Cardiac muscle cell (in vitro differentiated cells and primary cell): ENCODE results near the gene PPIL4. TPM values are rescaled to one million over a fixed set of nuclear protein-coding genes. Genes with fewer than 3 reads are reported as not detected.
A peak's percentile ranks its signal among the peaks of the same experiment; 100 is the strongest.

ENCODE experiments used
- DNase-seq, 2 donors: peaks; one replicate each; pipeline versions ENCODE4 v3.0.0 to v3.0.0-alpha.2; 2010 to 2017; ENCODE audit warnings: low read depth in 1 of 2, low spot score in 1 of 2
- H3K27ac ChIP-seq: fragments of 200-600 bp; sonication (generic); 2 replicates; pipeline ENCODE4 v1.5.1; 2016
- H3K27me3 ChIP-seq: fragments of 200-600 bp; sonication (generic); 2 replicates; pipeline ENCODE4 v1.6.0; 2016; ENCODE audit warnings: control low read depth
- H3K36me3 ChIP-seq: fragments of 200-600 bp; sonication (generic); 2 replicates; pipeline ENCODE4 v1.5.1; 2016; ENCODE audit warnings: control low read depth
- H3K4me1 ChIP-seq: fragments of 200-600 bp; sonication (generic); 2 replicates; pipeline ENCODE4 v1.8.1; 2017; ENCODE audit warnings: low read depth, mild to moderate bottlenecking, mixed run types
- H3K4me3 ChIP-seq: fragments of 200-600 bp; sonication (generic); 2 replicates; pipeline ENCODE4 v1.5.1; 2016; ENCODE audit warnings: mild to moderate bottlenecking
- H3K9me3 ChIP-seq: fragments of 200-600 bp; sonication (generic); 2 replicates; pipeline ENCODE4 v1.5.1; 2017; ENCODE audit warnings: low read depth, mild to moderate bottlenecking, control low read depth
- polyA plus RNA-seq: library from polyadenylated mRNA; unstranded; fragments of >200 nt; fragmentation: Nextera tagmentation; extraction: Ambion mirVana; gene quantifications from 2 replicates; pipeline ENCODE4 v1.2.1, GENCODE V29; 2016
- total RNA-seq: library from RNA; depleted of rRNA; stranded (reverse); fragments of >200 nt; gene quantifications from 2 replicates; pipeline ENCODE4 v1.2.3, GENCODE V29; 2016
- TF ChIP-seq, protein P1 (sequence below): IDR thresholded peaks from 2 replicates; pipeline ENCODE4 v1.5.1; 2012; ENCODE audit warnings: low read depth, mild to moderate bottlenecking, low read length

The PPIL4 gene
- total and polyA plus RNA-seq, 2 experiments from 2014 or later, result 29.5 to 33.1 TPM

DNA sequence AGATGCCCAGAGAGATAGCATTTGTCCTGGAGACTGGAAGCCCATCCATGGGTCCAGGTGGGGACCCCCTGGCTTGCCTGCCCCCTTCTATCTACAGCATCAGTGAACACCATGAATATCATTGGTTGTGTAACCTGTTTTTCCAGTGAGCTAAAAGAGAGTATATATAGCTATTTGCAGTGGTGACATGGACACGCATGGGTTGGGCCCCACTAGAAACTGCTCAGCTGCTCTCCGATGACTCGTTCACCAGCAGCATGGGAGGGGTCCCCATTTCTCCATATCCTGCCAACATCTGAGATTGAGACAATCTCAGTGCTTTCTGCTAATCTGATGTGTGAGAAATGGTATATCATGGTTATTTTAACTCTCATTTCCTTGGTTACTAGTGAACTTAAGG is 57.0 kb downstream of the PPIL4 start:
- no peak overlapping the region for H3K4me3 ChIP-seq

DNA sequence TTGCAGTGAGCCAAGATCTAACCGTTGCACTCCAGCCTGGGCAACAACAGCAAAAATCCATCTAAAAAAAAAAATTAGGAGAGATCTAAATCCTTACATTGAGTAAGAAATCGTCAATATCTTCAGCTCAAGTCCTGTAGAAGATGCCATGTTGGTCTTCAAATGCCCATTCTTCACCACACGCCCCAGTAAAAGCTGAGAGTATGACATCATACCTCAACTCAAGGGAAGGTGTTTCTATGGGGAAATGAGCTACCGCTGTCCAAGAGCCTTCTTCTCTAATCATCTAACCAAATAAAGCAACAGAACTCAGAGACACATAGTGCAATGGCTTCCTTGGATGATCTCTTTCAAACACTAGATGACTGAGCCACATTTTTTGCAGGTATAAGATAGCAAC is 58.5 kb downstream of the PPIL4 start:
- TF ChIP-seq, protein P1, sequence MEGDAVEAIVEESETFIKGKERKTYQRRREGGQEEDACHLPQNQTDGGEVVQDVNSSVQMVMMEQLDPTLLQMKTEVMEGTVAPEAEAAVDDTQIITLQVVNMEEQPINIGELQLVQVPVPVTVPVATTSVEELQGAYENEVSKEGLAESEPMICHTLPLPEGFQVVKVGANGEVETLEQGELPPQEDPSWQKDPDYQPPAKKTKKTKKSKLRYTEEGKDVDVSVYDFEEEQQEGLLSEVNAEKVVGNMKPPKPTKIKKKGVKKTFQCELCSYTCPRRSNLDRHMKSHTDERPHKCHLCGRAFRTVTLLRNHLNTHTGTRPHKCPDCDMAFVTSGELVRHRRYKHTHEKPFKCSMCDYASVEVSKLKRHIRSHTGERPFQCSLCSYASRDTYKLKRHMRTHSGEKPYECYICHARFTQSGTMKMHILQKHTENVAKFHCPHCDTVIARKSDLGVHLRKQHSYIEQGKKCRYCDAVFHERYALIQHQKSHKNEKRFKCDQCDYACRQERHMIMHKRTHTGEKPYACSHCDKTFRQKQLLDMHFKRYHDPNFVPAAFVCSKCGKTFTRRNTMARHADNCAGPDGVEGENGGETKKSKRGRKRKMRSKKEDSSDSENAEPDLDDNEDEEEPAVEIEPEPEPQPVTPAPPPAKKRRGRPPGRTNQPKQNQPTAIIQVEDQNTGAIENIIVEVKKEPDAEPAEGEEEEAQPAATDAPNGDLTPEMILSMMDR, result no peak
- Histone ChIP-seq H3K27me3 (no peaks in the 10 kb centered on the region), H3K27ac (no peak overlapping the region), H3K4me1 (peaks cover under 1% of the 10 kb centered on the region), H3K4me3 (no peak overlapping the region), H3K9me3 (no peaks in the 10 kb centered on the region), H3K36me3 (no peaks in the 10 kb centered on the region)
- DNase-seq, result no peak

More for the DNA sequence above, 57.0 kb downstream of the PPIL4 start:
- no peaks in the 10 kb centered on the region for H3K4me1 ChIP-seq
- TF ChIP-seq, protein P1, result no peak
- no peaks in the 10 kb centered on the region for H3K27me3 ChIP-seq
- H3K27ac ChIP-seq, result no peak overlapping the region
- DNase-seq, result no peak
- no peaks in the 10 kb centered on the region for H3K9me3 ChIP-seq
- H3K36me3 ChIP-seq, result no peaks in the 10 kb centered on the region

DNA sequence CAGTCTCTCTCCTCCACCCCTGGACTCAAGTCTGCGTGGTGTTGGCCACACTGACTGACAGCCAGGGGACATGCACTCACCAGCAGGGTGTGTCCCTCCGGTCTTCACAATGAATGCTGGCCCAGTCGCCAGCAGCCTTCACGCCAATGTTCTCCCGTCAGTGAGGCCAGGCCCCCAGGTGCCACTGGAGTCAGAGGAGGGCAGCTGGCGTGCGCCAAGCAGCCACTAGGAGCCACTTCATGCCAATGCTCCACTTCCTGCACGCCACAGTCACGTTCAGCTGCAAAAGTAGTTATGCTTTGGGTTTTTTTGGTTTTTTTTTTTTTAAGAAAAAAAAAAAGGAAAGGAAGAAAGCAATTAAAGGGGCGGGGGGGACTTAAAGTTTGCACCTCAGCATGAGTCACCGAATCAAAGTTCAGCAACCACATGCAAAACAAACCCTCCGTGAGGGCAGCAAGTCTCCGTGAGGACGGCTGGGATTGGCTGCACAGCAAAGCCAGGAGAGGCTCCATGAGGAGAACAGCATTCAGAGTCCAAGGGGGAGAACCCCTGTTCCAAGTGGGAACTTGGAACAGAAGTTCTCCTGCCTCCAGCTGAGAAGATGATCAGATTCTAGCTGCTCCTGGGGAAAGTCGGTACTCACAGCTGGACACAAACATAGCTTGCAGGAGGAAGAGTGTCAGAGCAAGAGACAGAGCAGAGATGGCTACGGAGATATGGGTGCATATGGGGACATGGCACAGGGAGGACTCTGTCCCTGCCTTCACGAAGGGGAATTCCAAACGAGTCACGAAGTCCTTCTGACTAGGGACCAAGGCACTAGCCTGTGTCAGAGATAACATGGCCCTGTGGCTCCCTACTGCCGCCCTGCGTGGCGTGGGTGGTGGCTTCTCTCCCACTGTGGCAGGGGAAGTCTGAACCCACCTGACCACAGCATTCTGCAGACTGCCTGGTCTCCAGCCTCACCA is 60.8 kb downstream of the PPIL4 start, which contains the start of gene ZC3H12D:
ZC3H12D (minus strand) TSS at position 282 of the 968 bp plus-strand sequence. CDS start 10,471 bp downstream, outside the sequence.
- Histone ChIP-seq H3K36me3 (no peaks in the 10 kb centered on the region), H3K27ac (no peak within 1 kb of the TSS), H3K9me3 (no peaks in the 10 kb centered on the region), H3K27me3 (no peaks in the 10 kb centered on the region), H3K4me3 (no peak within 1 kb of the TSS), H3K4me1 (peaks cover 5% of the 10 kb centered on the region)
- TF ChIP-seq, protein P1, result peak; percentile 7
- peak in 1 of 2 donors; percentile 28 for DNase-seq

DNA sequence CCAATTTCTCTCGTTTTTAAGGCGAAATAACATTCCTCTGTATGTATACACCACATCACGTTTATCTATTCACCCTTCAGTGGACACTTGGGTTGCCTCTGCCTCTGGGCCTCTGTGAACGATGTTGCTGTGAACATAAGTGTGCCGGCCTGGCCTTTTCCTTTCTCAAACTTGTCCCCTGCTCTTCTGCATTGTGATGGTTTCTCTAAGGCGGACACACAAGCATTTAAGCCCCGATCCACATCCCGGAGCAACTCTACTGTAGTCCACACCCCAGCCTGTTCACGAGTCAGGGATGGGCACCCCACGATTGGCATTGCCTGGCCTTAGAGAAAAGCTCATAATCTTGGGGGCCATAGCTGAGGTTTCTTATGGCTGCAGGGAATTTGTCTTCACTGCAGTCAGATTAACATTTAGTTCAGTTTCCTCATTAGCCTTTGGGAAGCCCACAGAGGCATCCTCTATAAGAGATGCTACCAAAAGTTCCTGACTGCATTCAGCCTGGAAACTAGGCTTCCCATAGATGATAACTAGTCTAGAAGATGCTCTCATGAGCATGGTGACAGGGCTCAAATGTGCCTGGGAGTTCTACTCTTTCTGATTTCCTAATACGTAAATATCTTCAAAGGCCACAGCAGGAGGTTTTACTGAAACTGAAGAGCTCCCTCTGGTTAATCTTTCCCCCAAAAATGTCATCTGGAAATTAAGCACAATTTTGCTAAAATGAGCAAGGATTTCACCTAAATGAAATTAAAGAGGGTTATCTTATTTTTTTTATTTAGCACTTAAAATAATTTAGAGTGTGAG is 61.8 kb downstream of the PPIL4 start:
- H3K27me3 ChIP-seq, result no peaks in the 10 kb centered on the region
- no peaks in the 10 kb centered on the region for H3K36me3 ChIP-seq
- H3K4me3 ChIP-seq, result no peak overlapping the region
- no peaks in the 10 kb centered on the region for H3K9me3 ChIP-seq
- H3K27ac ChIP-seq, result no peak overlapping the region
- TF ChIP-seq, protein P1, result no peak
- no peak for DNase-seq
- H3K4me1 ChIP-seq, result peaks cover 5% of the 10 kb centered on the region

DNA sequence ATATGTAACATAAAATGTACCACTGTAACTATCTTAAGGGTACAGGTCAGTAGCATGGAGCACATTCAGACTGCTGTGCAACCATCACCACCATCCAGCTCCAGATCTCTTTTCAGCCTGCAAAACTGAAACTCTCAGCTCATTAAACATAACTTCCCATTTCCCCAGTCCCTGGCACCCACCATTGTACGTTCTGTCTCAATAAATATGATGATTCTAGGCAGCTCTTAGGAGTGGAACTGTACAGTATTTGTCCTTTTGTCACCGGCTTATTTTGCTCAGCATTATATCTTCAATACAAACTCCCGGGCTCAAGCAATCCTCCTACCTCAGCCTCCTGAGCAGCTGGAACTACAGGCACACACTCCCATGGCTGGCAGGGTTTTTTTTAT is 62.5 kb downstream of the PPIL4 start:
- no peaks in the 10 kb centered on the region for H3K9me3 ChIP-seq
- no peaks in the 10 kb centered on the region for H3K36me3 ChIP-seq
- H3K4me3 ChIP-seq, result no peak overlapping the region
- H3K4me1 ChIP-seq, result peaks cover 5% of the 10 kb centered on the region
- no peak overlapping the region for H3K27ac ChIP-seq
- TF ChIP-seq, protein P1, result no peak
- no peak for DNase-seq
- H3K27me3 ChIP-seq, result no peaks in the 10 kb centered on the region
